NCI-H187 treated with DMSO at 0.1 percent for 48 hours (cell line): ENCODE measurements around the gene NID1.
"Not testable (repeated sequence)": the region's sequence is repeated elsewhere in the genome, so short reads cannot be mapped to it uniquely, and the experiment has no call there.

ENCODE experiments used
- DNase-seq: peaks from one replicate; lab custom pipeline; 2025; lab: John Stamatoyannopoulos, UW

Gene NID1

DNA sequence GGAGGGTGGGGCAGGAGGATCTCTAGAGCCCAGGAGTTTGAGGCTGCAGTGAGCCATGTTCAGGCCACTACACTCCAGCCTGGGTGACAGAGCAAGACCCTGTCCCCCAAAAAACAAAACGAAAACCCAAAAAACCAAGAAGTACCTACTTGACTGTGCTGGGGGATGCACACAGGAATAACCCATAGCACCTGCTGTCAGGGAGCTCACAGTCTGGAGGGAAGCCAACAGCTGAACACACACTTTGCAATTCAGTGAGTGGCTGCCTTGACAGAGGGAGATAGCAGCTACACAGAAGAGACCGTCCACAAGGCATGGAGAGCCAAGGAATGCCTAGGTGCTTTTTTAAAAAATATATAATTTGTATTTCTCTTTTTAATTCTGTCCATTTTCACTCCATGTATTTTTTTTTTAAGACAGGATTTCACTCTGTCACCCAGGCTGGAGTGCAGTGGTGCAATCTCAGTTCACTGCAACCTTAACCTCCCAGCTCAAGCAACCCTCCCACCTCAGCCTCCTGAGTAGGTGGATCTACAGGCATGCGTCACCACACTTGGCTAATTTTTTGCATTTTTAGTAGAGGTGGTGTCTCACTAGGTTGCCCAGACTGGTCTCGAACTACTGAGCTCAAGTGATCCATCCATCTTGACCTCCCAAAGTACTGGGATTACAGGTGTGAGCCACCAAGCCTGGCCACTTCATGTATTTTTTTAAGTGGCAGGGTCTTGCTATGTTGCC is 68.7 kb downstream of the NID1 start:
- DNase-seq: no peak

DNA sequence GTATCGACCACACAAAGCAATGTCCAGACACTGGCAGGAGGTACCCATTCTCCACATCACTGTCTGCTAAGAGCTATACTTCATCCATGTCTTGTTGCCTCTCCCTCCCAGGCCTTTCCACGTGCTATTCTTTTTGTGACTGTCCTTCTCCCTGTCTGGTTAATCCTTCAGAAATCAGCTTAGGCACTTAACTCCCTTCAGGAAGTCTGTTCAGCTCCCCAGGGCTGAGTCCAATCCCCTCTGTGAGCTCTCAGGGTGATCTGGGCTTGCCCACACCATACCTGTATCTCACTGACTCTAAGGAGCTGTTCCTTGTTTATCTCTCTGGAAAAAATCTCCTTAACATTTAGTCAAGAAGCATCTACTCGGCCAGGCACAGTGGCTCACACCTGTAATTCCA is 69.4 kb downstream of the NID1 start:
- no peak for DNase-seq

DNA sequence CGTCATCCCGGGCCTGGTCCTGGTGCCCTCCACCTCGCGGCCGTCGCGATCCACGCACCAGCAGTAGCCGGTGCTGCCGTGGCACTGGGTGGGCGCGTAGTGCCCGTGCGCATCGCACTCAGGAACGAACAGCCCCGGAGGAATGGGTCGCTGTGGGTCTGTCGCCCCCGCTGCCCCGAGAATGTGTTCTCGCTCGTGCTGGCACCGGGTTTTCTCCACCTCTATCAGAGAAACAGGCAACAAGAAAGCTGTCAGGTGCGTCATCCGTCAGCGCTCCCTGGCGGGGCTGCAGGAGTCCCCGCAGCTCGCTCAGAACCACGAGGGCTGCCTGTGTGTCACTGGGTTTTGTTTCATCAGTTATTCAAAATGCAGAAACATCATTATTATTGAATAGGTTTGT is 71.2 kb downstream of the NID1 start:
- DNase-seq: no peak

- DNase-seq: no peak
Measured at GRCh38 chr1:235992868-235993267, 72.0 kb downstream of the NID1 start.

DNA sequence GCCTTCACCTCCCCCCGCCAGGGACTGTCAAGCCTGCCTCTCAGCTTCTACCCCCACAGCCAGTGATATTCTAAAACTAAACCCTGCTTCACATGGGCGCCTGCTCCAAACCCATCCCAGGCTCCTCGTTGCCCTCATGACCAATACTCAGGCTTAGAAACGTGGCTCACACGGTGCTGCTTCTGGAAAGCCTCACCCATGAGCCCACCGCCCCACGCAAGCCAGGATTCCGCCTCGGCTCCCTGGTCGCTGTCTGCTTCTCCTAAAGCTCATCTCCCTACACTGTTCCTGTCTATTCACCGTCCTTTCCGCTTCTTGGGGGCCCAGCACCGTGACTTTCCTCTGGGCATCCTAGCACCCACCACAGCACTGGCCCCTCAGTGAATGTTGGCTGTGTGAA is 72.5 kb downstream of the NID1 start:
- no peak for DNase-seq

GRCh38 chr1:235990330-235990795 is 74.5 kb downstream of the NID1 start:
- DNase-seq: no peak

GRCh38 chr1:235989105-235989504 is 75.8 kb downstream of the NID1 start:
- no peak for DNase-seq

DNA sequence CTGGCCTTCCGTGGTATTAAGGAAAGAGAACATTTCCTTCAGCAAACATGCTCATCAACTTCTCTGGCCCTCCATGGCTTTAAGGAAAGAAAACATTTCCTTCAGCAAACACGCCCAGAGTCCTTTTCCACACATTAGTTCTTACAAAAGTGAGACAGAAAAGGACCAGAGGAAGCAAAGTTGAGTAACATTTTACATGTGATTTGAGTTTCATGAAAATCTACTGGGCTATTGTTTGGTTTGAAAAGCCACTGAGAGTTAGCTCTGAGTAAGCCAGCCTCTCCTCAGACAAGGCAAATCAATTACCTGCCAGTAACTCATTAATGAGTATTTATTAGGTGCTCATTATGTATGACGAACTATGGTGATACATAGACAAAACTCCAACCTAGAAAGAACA is 78.0 kb downstream of the NID1 start:
- DNase-seq: no peak

GRCh38 chr1:235984041-235984825 is 80.7 kb downstream of the NID1 start:
- DNase-seq: no peak

- DNase-seq: no peak
Measured at GRCh38 chr1:235980976-235981375, 83.9 kb downstream of the NID1 start.

DNA sequence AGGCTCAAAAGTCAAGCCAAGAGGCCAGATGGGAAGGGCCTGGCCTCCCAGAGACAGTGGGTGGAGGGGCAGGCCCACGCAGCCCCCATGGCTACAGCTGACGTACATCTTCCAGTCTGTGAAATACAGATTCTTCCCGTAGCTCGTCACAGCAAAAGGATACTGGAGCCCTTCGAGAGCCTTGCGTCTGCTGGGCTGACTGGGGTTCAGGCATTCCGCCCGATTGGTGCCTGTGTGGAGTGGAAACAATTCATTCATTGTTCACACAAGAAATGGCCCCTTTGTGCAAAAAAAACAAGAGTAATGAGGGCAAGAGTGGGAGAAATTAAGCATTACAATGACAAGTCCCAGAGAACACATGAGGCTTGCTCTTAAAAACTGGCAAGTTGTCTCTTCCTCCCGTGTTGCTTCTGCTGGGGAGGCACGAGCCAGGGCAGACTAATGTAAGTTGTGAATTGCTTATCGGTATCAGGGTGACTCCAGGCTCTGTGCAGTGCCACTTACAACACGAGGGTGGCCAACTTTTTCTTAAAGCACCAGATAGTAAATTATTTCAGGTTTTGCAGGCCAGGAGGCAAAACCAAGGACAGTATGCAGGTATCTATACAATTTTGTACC is 85.1 kb downstream of the NID1 start:
- DNase-seq: no peak

DNA sequence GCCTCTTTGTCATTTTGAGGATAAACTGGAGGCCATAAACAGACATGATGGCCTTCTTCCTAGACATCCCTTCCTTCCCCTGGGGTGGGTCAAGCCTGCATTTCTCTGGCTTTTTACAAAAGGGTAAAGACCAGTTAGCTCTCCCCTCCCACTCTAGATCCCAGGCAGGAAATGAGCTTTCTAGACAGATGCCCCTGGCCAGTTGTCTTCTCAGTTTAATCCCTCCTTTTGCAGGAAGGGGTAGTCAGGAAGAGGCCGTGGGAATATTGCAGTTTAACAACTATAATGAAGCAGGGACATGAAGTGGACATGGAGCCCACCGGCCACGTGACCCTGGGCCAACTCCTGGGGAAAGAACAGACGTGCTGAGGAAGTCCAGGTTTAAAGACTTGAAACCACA is 85.7 kb downstream of the NID1 start:
- no peak for DNase-seq

GRCh38 chr1:235976490-235976889 is 88.4 kb downstream of the NID1 start:
- DNase-seq: no peak

- DNase-seq: no peak
Measured at GRCh38 chr1:235974616-235975015, 90.3 kb downstream of the NID1 start.

DNA sequence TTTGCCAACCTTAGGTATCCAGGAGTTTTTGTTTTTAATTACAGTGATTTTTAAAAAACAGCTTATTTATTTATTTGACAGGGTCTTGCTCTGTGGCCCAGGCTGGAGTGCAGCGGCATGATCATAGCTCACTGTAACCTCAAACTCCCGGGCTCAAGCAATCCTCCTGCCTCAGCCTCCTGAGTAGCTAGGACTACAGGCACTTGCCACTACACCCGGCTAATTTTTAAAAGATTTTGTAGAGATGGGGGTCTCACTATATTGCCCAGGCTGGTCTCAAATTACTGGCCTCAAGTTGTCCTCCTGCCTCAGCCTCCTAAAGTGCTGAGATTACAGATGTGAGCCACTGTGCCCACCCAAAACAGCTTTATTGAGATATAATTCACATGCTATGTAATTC is 92.2 kb downstream of the NID1 start:
- not testable (repeated sequence) for DNase-seq

DNA sequence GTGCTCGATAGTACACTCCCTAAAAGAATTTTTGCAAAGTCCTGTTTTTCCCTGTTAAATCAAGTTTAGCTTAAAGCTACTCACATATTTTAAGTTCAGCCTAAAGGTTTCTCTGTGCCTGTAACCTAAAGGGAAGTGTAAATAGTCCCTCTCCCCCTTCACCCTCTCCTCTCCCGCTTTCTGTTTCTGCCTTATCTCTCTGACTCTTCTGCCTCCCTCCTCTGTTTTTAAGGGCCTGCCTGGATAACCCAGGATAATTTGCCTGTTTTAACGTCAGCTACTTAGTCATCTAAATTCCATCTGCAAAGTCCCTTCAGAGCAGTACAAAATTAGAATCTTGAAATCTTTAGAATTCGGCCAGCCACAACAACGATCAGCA is 92.6 kb downstream of the NID1 start:
- DNase-seq: no peak

- peak; percentile 10 for DNase-seq
Measured at GRCh38 chr1:235971571-235972310, 93.1 kb downstream of the NID1 start.

DNA sequence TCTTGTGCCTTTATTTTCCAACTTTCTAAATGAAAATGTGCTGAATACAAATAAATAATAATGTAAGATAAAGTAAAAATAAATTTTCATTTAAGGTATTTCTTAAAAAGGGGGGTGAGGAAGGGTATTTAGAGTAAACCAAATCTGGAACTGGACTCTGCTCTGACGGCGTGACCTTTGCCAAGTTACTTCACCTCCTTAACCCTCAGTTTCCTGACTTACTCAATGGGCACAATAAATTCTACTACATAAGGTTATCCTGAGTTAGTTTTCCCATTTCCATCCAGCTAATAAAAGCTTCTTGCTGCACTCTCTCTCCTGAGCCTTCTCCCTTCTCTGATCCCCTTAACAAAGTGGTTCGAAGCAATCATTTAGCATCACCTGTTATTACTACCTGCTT is 93.9 kb downstream of the NID1 start:
- DNase-seq: no peak

DNA sequence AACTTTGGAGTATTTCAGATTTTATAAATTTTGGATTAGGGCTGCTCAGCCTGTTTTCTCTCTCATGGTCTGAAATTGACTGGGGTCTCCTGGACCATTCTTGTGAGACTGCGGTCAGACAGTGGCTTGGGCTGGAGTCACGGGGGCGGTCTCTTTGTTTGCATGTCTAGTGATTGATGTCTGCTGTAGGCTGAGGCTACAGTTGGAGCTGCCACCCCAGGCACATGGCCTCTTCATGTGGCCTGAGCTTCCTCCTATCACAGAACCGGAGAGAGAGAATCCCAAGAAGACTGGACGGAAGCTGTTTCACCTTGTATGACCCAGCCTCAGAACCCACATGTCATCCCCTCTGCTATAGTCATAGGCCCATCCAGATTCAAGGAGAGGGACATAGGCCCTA is 96.1 kb downstream of the NID1 start:
- no peak for DNase-seq

GRCh38 chr1:235966134-235966533 is 98.8 kb downstream of the NID1 start:
- DNase-seq: not testable (repeated sequence)

- DNase-seq: no peak
Measured at GRCh38 chr1:235960809-235961208, 104.1 kb downstream of the NID1 start.

- no peak for DNase-seq
Measured at GRCh38 chr1:235958021-235958420, 106.9 kb downstream of the NID1 start.
